HuH-7.5 (cell line): ENCODE measurements around the gene TPO.
"Not testable (repeated sequence)": the region's sequence is repeated elsewhere in the genome, so short reads cannot be mapped to it uniquely, and the experiment has no call there.

Source experiments
- DNase-seq: peaks from one replicate; pipeline ENCODE4 v3.0.0; 2011; ENCODE audit warnings: low spot score

The TPO gene

GRCh38 chr2:1405967-1406366, 7.3 kb upstream of the TPO start:
- no peak for DNase-seq

DNA sequence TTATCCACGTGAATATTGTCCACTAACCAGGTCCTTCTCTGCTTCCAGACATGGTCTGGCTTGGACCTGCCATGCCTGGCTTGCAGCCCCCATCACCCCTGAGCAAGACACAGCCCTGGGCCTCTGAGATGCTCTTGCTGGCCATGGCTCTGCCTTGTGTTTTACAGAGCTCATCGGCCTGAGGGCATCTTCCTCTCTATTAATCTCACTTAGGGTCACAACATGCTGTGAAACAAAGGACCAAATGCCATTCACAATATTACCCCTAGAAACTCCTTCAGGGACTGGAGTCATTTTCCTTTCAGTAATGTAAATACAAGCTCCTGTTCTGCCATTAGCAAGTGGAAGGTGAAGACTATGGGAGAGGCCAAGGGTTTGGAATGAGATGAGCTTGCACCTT, 6.8 kb upstream of the TPO start:
- DNase-seq = no peak

DNA sequence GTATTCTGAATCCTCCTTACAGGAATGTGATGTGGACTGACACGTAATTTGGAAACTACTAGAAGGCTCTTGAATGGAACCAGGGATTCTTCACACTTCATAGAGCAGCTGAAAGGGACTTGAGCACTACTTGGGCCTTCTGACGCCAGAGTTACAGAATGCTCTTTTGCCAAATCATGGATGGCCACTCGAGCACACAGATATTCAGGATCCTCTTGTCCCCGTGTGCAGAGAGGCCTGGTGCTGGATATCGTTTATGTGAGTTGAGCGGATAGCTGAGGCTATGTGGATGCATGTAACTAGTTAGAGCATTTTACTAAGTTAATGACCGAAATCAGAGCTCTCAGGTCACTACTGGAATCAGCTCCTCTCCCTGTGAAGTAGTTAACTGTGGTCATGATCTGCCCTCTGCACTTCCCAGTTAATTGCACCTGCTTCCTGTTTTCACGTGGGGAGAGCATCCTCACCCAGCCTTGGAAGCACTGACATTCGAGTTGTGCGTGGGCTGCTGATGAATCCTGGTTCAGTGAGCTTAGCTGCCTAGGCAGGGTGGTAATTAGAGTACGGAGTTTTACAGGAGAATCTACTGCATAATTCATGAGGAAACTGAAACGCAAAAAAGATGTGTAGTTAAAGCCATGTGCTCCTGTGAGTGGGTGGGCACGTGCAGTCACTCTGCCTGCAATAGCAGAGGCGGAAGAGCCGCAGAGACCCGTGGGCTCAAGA, 5.2 kb upstream of the TPO start:
- DNase-seq = no peak

- DNase-seq = no peak
These were observed 858 bp downstream of the TPO start for GRCh38 chr2:1414121-1414520.

DNA sequence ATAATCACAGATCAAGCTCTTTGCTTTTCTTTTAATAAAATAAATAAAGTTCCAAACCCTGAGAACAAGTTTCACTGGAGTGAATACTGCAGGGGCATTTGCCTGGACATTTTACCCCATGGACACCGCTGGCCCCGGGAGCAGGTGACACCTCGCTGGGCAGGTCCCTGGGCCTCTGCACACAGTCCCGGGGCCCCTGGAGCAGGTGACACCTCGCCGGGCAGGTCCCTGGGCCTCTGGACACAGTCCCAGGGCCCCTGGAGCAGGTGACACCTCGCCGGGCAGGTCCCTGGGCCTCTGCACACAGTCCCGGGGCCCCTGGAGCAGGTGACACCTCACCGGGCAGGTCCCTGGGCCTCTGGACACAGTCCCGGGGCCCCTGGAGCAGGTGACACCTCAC, 1.6 kb downstream of the TPO start:
- DNase-seq = not testable (repeated sequence)

DNA sequence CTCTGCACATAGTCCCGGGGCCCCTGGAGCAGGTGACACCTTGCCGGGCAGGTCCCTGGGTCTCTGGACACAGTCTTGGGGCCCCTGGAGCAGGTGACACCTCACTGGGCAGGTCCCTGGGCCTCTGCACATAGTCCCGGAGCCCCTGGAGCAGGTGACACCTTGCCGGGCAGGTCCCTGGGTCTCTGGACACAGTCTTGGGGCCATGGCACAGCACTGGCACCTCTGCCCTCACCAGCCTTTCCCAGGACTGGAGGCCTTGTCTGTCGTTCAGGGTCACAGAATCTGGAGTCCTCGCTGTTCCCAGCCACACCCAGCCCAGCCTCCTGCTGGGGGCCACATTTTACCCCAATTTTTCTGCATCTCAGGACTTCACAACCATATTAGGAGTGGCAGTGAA, 2.2 kb downstream of the TPO start:
- no peak for DNase-seq

DNA sequence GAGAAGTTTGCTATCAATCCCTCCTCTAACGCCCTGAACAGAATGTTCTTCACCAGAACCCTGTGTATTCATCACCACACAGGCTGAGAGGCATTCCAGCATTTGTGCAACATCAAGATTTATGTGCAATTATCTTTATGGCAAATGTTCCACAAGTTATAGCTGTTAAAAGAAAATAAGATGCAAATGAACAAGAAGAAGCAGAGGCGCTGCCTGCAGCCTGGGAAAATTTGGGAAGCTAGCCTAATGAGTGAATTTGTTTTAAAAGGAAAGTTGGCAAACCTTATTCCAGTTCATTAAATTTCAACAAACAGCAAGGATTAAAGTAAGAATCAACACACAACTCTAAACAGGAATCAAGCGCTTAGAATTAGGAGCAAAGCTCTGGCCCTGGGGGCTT, 5.3 kb downstream of the TPO start:
- no peak for DNase-seq

- no peak for DNase-seq
These were observed 7.7 kb downstream of the TPO start for GRCh38 chr2:1420746-1421480.

DNA sequence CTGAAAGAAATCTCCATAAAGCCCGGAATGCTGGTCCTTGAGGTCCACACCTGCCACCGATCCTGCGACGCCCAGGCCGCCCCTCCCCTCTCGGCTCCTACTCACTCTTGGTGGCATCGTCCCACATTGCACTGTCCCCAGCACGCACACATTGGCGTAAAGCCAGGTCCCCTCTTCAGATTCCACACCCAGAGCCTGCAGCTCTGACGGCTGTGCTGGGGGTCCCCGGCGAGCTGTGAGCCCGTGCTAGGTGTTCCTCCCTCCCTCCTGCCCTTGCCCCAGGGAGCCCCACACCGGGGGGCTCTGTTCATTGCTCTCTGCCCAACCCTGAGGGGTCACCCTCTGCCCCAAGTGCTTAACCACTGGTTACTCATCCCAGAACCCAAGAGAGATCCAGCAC, 8.5 kb downstream of the TPO start:
- no peak for DNase-seq

GRCh38 chr2:1422131-1422530, 8.9 kb downstream of the TPO start:
- DNase-seq = no peak

DNA sequence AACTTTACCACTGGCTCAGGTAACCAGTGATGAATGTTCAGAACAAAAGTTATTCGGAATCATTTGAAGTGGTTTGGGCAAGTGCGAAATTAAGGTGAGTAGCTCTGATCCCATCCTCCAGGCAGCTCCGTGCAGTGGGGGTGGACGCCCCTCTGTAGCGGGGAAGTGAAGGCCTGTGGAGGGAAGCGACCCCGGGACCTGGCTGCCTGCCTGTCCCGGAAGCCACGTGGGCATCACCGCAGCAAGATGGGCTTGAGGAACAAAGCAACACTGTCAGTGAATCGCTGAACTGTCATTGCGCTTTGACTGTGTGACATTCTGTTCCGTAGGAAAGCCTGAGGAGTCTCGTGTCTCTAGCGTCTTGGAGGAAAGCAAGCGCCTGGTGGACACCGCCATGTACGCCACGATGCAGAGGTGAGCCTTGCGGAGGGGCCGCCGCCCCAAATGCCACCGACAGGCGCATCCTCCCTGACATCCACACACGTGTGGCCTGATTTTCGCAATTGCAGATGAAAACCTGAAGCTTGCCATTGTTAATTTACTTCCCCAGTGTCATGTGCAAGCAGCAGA, 9.5 kb downstream of the TPO start:
- DNase-seq = no peak

- no peak for DNase-seq
These were observed 13.8 kb downstream of the TPO start for GRCh38 chr2:1427086-1427485.

GRCh38 chr2:1429895-1430294, 16.6 kb downstream of the TPO start:
- DNase-seq = no peak

DNA sequence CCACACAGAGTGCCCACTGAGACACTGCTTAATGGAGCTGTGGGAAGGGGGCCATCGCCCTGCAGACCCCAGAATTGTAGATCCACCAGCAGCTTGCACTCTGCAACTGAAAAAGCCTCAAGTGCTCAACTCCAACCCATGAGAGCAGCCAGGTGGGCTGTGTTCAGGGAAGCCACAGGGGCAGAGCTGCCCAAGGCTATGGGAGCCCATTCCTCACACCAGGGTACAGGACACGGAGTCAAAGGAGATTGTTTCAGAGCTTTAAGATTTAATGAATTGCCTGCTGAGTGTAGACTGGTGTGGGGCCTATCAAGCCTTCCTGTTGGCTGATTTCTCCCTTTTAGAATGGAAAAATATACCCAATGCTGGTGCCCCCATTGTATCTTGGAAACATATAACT, 17.2 kb downstream of the TPO start:
- DNase-seq = no peak

DNA sequence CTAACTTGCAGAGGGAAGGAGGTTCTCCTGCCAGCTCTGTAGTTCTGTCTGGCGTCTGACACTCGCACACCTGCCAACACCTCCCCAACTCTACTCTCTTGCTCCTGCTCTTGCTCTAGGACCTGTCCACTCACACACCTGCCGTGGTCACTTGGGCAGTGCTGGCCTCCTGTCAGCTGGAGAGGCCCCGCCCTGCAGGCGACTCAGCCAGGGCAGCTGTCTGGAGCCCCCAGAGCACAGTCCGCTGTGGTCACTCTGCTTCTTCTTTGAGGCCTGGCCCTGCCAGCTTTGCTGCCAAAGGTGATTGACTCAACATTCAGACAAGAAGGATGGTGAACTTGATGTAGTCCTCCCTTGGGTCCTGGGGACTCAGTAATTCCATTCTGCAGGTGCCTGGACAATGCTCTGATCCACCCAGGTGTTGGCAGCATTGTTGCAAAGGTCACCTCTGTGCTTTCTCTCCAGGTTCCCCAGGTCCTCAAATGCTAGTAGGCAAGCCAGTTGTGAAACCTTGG, 18.7 kb downstream of the TPO start:
- no peak for DNase-seq

- DNase-seq = no peak
These were observed 19.5 kb downstream of the TPO start for GRCh38 chr2:1432726-1433125.

- DNase-seq = no peak
These were observed 23.1 kb downstream of the TPO start for GRCh38 chr2:1436369-1436768.

GRCh38 chr2:1437101-1437500, 23.8 kb downstream of the TPO start:
- DNase-seq = no peak

GRCh38 chr2:1437537-1437936, 24.3 kb downstream of the TPO start:
- DNase-seq = no peak

DNA sequence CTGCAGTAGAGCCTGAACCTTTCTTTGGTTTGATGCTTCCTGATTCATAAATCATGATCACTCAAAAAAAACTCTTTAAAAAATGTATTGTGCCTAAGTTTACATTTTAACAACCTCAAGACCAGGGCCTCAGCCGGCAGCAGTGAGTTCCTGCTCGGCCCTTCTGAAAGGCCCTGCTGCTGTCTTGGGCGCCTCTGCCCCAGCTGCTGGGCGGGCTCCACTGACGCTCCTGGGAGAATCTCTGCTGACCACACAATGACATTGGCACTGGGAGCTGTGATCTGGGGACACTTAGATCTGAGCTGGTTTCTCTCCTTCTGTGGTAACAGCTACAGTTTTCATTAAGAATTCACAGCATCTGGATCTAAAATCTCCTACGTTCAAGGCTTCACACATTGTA, 25.7 kb downstream of the TPO start:
- no peak for DNase-seq

DNA sequence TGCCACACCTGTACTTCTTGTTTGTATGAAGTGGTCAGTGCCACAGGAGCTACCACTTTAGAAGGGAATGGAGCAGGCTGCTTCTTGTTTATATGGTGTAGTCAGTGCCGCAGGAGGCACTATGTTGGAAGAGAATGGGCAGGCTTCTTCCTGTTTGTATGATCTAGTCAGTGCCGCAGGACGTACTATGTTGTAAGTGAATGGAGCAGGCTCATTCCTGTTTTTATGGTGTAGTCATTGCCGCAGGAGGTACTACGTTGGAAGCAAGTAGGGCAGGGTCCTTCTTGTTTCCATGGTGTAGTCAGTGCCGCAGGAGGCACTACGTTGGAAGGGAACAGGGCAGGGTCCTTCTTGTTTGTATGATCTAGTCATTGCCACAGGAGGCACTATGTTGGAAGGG, 27.3 kb downstream of the TPO start:
- no peak for DNase-seq

- no peak for DNase-seq
These were observed 33.0 kb downstream of the TPO start for GRCh38 chr2:1446301-1446700.

DNA sequence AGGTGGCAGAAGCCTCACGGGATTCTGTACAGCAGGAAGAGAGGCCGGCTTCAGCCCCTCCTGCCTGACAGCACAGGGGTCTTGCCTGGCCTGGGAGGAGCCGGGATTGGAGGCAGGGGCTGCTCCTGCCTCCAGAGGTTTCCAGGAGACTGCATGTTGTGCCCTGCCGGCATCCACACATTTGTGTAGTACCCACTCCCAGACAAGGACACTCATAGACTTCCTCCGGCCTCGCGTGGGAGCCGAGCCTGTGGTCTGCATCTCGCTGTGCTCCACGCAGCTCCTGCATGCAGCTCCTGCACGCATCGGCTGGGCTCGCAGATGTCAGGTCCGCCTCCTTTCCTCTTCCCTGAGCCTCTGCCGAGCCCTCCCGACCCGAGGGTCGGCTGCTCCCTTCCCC, 34.7 kb downstream of the TPO start:
- DNase-seq = no peak
